SK-N-SH (cell line): ENCODE measurements around the gene ARL3.
A peak's percentile ranks its signal among the peaks of the same experiment; 100 is the strongest.

ENCODE experiments used
- CTCF ChIP-seq: fragments of 200-600 bp; sonication (generic); IDR thresholded peaks from 2 replicates; pipeline ENCODE4 v1.6.1; 2017; ENCODE audit warnings: antibody characterized with exemption, mild to moderate bottlenecking, moderate library complexity
- EP300 ChIP-seq, 2 experiments: IDR thresholded peaks; 2 replicates each; pipeline versions ENCODE4 v1.4.0 to v1.6.1; 2012; ENCODE audit warnings: borderline replicate concordance in 1 of 2, low read depth in 1 of 2, low read length in 1 of 2
- FOXM1 ChIP-seq: IDR thresholded peaks from 2 replicates; pipeline ENCODE4 v1.4.0; 2012; ENCODE audit warnings: low read depth, mild to moderate bottlenecking
- GABPA ChIP-seq: IDR thresholded peaks from 2 replicates; pipeline ENCODE4 v1.4.0; 2012; ENCODE audit warnings: low read depth, mild to moderate bottlenecking
- MAX ChIP-seq: IDR thresholded peaks from 2 replicates; pipeline ENCODE4 v1.4.0; 2012; ENCODE audit warnings: low read depth
- MEF2A ChIP-seq: IDR thresholded peaks from 2 replicates; pipeline ENCODE4 v1.4.0; 2012; ENCODE audit warnings: low read depth, borderline replicate concordance
- PBX3 ChIP-seq: IDR thresholded peaks from 2 replicates; pipeline ENCODE4; 2012
- POLR2AphosphoS5 ChIP-seq: IDR thresholded peaks from 2 replicates; pipeline ENCODE4 v1.6.1; 2012; ENCODE audit warnings: low read depth, low read length
- REST ChIP-seq: IDR thresholded peaks from 2 replicates; pipeline ENCODE4 v1.6.1; 2012; ENCODE audit warnings: mild to moderate bottlenecking, low read depth, low read length, moderate library complexity
- SMC3 ChIP-seq: IDR thresholded peaks from 2 replicates; pipeline ENCODE4 v1.6.1; 2012; ENCODE audit warnings: low read depth, low read length, improper control_type of control experiment
- TAF1 ChIP-seq: IDR thresholded peaks from 2 replicates; pipeline ENCODE4 v1.6.1; 2012; ENCODE audit warnings: low read depth, mild to moderate bottlenecking, low read length, moderate library complexity, borderline replicate concordance
- USF1 ChIP-seq: IDR thresholded peaks from 2 replicates; pipeline ENCODE4 v1.4.0; 2012; ENCODE audit warnings: low read depth, borderline replicate concordance

GRCh38 chr10:102644066-102644645 is 70.0 kb downstream of the ARL3 start, which contains the start of gene TRIM8:
- TF ChIP-seq CTCF (no peak), SMC3 (no peak), POLR2AphosphoS5 (no peak), MAX (no peak), MEF2A (no peak), REST (no peak), FOXM1 (no peak), USF1 (no peak), TAF1 (no peak), EP300 (IDR thresholded peaks at IDR 0.05; ENCODE audit: borderline replicate concordance in 1 of 2, low read depth in 1 of 2, low read length in 1 of 2) (peak in 1 of 2 experiments; percentile 16; a peak in 1 of 4 replicates), GABPA (no peak), PBX3 (no peak)
